Esophagus (tissue), 2 donors: ENCODE measurements around the gene AIP. TPM values are rescaled to one million over a fixed set of nuclear protein-coding genes. Genes with fewer than 3 reads are reported as not detected.
"Not testable (repeated sequence)": the region's sequence is repeated elsewhere in the genome, so short reads cannot be mapped to it uniquely, and the experiment has no call there.

Experiments
- H3K27ac ChIP-seq, 2 donors: one replicate each; pipeline ENCODE4 v1.5.1; 2013; ENCODE audit warnings: low read depth in 2 of 2, mild to moderate bottlenecking in 2 of 2, inconsistent platforms in 1 of 2, low read length in 1 of 2, moderate library complexity in 1 of 2
- H3K27me3 ChIP-seq, 2 donors: one replicate each; pipeline ENCODE4 v1.6.1; 2013; ENCODE audit warnings: low read length in 2 of 2, control low read depth in 1 of 2, mild to moderate bottlenecking in 1 of 2; ENCODE audit not compliant: insufficient read depth in 2 of 2, control insufficient read depth in 1 of 2
- H3K36me3 ChIP-seq, 2 donors: one replicate each; pipeline ENCODE4 v1.6.1; 2013; ENCODE audit warnings: low read length in 1 of 2; ENCODE audit not compliant: control insufficient read depth in 2 of 2, insufficient read depth in 2 of 2
- H3K4me1 ChIP-seq, 2 donors: one replicate each; pipeline ENCODE4 v1.6.1; 2013; ENCODE audit warnings: low read length in 1 of 2; ENCODE audit not compliant: control insufficient read depth in 2 of 2, insufficient read depth in 2 of 2
- H3K4me3 ChIP-seq, 2 donors: one replicate each; pipeline ENCODE4 v1.5.1; 2013; ENCODE audit warnings: low read length in 2 of 2, mild to moderate bottlenecking in 2 of 2, low read depth in 1 of 2, moderate library complexity in 1 of 2
- H3K9me3 ChIP-seq, 2 donors: one replicate each; pipeline ENCODE4 v1.6.1; 2013; ENCODE audit warnings: mild to moderate bottlenecking in 2 of 2, low read depth in 1 of 2, low read length in 1 of 2, moderate library complexity in 1 of 2; ENCODE audit not compliant: control insufficient read depth in 2 of 2, insufficient read depth in 1 of 2
- WGBS, 2 donors: extraction: QIAGEN DNeasy Blood & Tissue Kit; methylation state at CpG; one replicate each; pipeline ENCODE4 v1.1.7; 2013; 5-methylcytosine and 5-hydroxymethylcytosine counted together
- polyA plus RNA-seq, 2 donors: library from polyadenylated mRNA; stranded (reverse); fragments of 200-250 nt; gene quantifications; one replicate each; pipeline ENCODE4 v1.2.3, GENCODE V29; 2013
- donor health status: healthy with polysubstance abuse.
- donor health status: Bipolar disorder and iron deficiency.

The AIP gene
- polyA plus RNA-seq, 2 donors, result 34.1 to 41.5 TPM

- Histone ChIP-seq H3K36me3 (peaks cover 0 to 6% of the 10 kb centered on the region in 2 donors), H3K27me3 (no peaks in the 10 kb centered on the region), H3K4me3 (peak overlapping the region; percentile 67 to 74), H3K27ac (peak overlapping the region; percentile 91 to 94), H3K4me1 (peaks cover 6 to 25% of the 10 kb centered on the region in 2 donors), H3K9me3 (no peaks in the 10 kb centered on the region)
- 0 to 4% methylated on average over 6 of the region's 6 CpGs for WGBS, 2 donors
Observed at GRCh38 chr11:67468456-67468758, 14.4 kb upstream of the AIP start.

DNA sequence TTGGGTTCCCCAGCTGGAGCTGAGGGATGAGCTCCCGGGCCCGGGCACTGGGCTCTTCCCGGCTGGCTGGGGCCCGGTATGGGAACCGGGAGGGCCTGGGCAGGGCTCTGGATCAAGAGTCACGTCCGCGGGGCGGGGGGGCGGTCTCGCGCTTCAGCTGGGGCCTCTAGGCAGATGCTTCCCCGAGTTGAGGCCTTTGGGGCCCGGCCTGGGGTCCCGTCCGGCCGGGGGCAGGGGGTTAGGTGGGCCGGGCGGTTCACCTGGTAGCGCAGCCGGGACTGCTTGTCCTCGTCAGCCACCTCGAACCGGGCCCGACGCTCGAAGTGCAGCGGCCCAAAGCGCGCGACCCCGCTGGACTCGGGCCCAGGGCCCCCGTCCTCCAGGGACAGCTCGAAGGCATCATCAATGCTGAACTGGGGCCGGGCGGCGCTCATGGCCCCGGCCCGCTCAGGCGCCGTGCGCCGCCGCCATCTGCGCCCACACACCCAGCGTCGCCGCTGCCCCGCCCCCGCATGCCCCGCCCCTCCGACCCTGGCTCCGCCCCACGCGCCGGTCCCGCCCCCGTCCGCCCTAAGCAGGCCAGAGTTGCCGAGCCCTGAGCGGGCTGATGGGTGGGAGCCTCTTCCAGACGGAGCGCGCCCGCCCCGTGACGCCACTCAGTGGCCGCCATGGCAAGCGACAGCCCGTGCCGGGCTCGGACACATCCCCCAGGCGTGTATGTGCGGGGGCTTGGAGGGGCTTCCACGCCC, 13.9 kb upstream of the AIP start, which contains the start of gene TMEM134:
TSS of gene TMEM134 (minus strand) at position 493 of the 749 bp plus-strand sequence. CDS start at position 434, 59 bp downstream.
- peaks cover 6 to 22% of the 10 kb centered on the region in 2 donors for H3K4me1 ChIP-seq
- H3K27me3 ChIP-seq, result no peaks in the 10 kb centered on the region
- peak within 1 kb of the TSS; percentile 91 to 94 for H3K27ac ChIP-seq
- peak within 1 kb of the TSS; percentile 67 to 74 for H3K4me3 ChIP-seq
- WGBS, 2 donors, result 0 to 1% methylated on average over 48 to 76 of the region's 76 CpGs
- peaks cover 0 to 6% of the 10 kb centered on the region in 2 donors for H3K36me3 ChIP-seq
- no peaks in the 10 kb centered on the region for H3K9me3 ChIP-seq

DNA sequence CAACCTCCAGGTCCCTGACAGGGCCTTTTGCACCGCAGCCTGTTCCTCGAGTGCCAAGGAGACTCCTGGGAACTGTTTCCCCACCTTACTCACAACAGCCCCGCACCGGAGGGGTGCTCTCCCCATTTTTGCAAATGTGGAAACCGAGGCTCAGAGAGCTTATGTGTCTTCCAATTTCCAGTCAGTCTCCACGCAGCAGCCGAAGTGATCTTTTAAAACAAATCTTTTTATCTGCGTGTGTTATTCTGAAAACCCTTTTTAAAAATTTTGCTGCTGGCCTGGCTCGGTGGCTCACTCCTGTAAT, 13.4 kb upstream of the AIP start:
- Histone ChIP-seq H3K9me3 (no peaks in the 10 kb centered on the region), H3K4me3 (peak overlapping the region; percentile 59 to 67), H3K4me1 (peaks cover 6 to 17% of the 10 kb centered on the region in 2 donors), H3K27ac (peak overlapping the region; percentile 91 to 92), H3K36me3 (peaks cover 0 to 6% of the 10 kb centered on the region in 2 donors), H3K27me3 (no peaks in the 10 kb centered on the region)
- 9% methylated on average over 9 of the region's 9 CpGs for WGBS, 2 donors

DNA sequence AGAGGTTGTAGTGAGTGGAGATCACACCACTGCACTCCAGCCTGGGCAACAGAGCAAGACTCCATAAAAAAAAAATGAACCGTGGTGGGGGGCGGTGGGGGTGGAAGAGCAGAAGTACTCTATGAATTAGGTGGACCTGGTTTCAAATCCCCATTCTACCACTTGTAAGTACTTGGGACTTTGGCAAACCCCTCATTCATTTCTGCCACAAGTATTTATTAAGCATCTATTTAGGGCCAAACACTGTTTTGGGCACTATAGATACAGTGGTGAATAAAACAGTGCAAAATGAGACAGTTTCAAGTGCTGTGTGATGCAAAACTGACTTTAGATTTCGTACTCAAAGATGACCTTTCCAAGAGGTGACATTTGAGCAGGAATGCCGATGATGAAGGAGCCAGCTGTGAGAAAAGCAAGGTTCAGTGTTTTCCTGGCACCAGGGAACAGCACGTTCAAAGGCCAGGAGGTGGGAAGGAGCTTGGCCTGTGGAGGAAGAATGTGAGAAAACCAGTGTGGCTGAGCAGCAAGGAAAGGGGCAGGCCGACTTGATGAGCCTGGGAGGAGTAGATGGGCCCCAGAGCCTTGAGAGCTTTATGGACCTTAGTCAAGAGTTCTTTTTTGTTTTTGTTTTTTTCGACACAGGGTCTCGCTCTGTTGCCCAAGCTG, 12.4 kb upstream of the AIP start:
- Histone ChIP-seq H3K4me1 (peaks cover 6 to 10% of the 10 kb centered on the region in 2 donors), H3K27me3 (no peaks in the 10 kb centered on the region), H3K4me3 (no peak overlapping the region), H3K36me3 (peaks cover 0 to 6% of the 10 kb centered on the region in 2 donors), H3K27ac (no peak overlapping the region), H3K9me3 (no peaks in the 10 kb centered on the region)
- 80 to 82% methylated on average over 8 of the region's 8 CpGs for WGBS, 2 donors

DNA sequence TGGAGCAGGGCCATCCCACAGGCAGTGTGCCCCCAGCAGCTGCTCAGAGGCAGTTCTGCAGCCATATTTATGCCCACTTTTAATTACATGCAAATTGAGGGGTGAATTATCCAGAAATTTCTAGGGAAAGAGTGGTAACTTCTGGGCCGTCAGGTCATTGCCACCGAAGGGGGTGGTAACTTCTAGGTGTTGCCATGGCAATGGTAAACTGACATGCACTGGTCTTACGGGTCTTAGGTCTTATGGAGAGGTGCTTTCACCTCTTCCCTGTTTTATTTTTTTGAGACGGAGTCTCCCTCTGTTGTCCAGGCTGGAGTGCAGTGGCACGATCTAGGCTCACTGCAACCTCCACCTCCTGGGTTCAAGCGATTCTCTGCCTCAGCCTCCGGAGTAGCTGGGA, 9.9 kb upstream of the AIP start:
- Histone ChIP-seq H3K4me1 (peaks cover 2% of the 10 kb centered on the region in 2 donors), H3K27me3 (no peaks in the 10 kb centered on the region), H3K4me3 (no peak overlapping the region), H3K27ac (no peak overlapping the region), H3K9me3 (no peaks in the 10 kb centered on the region), H3K36me3 (no peaks in the 10 kb centered on the region)
- 80 to 82% methylated on average over 7 of the region's 7 CpGs for WGBS, 2 donors

GRCh38 chr11:67476692-67477091, 6.1 kb upstream of the AIP start:
- H3K36me3 ChIP-seq, H3K9me3 ChIP-seq, H3K27me3 ChIP-seq, H3K4me1 ChIP-seq, H3K4me3 ChIP-seq, H3K27ac ChIP-seq: not testable (repeated sequence)
- 79 to 85% methylated on average over 10 of the region's 10 CpGs for WGBS, 2 donors

DNA sequence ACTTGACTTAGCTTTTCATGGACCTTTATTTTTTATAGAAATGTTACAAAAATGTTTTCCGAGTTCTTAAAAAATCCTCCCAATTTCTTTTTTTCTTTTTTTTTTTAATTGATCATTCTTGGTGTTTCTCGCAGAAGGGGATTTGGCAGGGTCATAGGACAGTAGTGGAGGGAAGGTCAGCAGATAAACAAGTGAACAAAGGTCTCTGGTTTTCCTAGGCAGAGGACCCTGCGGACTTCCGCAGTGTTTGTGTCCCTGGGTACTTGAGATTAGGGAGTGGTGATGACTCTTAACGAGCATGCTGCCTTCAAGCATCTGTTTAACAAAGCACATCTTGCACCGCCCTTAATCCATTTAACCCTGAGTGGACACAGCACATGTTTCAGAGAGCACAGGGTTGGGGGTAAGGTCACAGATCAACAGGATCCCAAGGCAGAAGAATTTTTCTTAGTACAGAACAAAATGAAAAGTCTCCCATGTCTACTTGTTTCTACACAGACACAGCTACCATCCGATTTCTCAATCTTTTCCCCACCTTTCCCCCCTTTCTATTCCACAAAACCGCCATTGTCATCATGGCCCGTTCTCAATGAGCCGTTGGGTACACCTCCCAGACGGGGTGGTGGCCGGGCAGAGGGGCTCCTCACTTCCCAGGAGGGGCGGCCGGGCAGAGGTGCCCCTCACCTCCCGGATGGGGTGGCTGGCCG, 5.3 kb upstream of the AIP start:
- H3K27me3 ChIP-seq, H3K4me3 ChIP-seq, H3K27ac ChIP-seq, H3K4me1 ChIP-seq, H3K9me3 ChIP-seq, H3K36me3 ChIP-seq: not testable (repeated sequence)
- 84 to 85% methylated on average over 12 to 13 of the region's 16 CpGs for WGBS, 2 donors

DNA sequence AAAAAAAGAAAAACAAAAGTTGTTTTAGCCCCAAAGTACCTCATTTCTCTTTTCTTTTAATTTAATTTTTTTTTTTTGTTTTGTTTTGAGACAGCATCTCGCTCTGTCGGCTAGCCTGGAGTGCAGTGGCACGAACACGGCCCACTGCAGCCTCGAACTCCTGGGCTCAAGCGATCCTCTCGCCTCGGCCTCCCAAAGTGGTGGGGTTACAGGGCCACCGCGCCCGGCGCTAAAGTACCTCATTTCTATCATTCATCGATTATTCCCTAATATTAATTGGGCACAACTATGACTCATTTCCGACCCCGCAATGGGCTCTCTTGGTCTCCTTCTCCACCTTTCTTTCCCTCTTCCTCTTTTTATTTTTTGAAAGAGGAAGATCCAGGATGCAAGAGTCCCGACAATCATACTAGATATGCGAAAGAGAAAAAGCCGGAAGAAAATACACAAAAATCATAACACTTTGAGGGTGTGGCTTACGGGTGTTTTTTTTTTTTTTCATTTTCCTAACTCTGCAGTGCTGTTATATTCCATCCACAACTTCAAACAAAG, 475 bp upstream of the AIP start:
- Histone ChIP-seq H3K27ac (peak overlapping the region; percentile 76 to 95), H3K4me1 (peaks cover 4 to 19% of the 10 kb centered on the region in 2 donors), H3K27me3 (no peaks in the 10 kb centered on the region), H3K36me3 (no peaks in the 10 kb centered on the region), H3K4me3 (peak overlapping the region; percentile 58 to 66), H3K9me3 (no peaks in the 10 kb centered on the region)
- 33 to 34% methylated on average over 19 of the region's 19 CpGs for WGBS, 2 donors

- Histone ChIP-seq H3K4me3 (peak overlapping the region in 1 of 2 donors; percentile 58), H3K36me3 (peaks cover 0 to 1% of the 10 kb centered on the region in 2 donors), H3K4me1 (peaks cover 4 to 19% of the 10 kb centered on the region in 2 donors), H3K27ac (peak overlapping the region; percentile 76 to 95), H3K9me3 (no peaks in the 10 kb centered on the region), H3K27me3 (no peaks in the 10 kb centered on the region)
- WGBS, 2 donors, result 72 to 78% methylated on average over 16 of the region's 16 CpGs
Observed at GRCh38 chr11:67483831-67484665, 1.2 kb downstream of the AIP start.
